Naive thymus-derived CD4-positive, alpha-beta T cell (primary cell): ENCODE data around the gene TMEM45A. TPM values are rescaled to one million over a fixed set of nuclear protein-coding genes. Genes with fewer than 3 reads are reported as not detected.

Source experiments
- ATAC-seq: fragments of 150-1000 bp; cut with Tn5 transposase; 2 replicates; pipeline ENCODE4 v1.10.0; 2021; ENCODE audit warnings: mild to moderate bottlenecking, moderate library complexity
- CTCF ChIA-PET: fragments of 350-600 bp; sonication (Branson Sonifier 250); formaldehyde crosslinking; loops from one replicate; lab custom pipeline; 2021; ENCODE audit warnings: antibody characterized with exemption; lab: Charles Lee
- POLR2A ChIA-PET: fragments of 350-600 bp; sonication (Branson Sonifier 250); formaldehyde crosslinking; loops from one replicate; lab custom pipeline; 2021; ENCODE audit warnings: antibody characterized with exemption, inconsistent platforms; lab: Charles Lee
- DNase-seq, 9 donors: peaks; one replicate each; pipeline versions ENCODE4 v3.0.0 to v3.0.0-alpha.2; 2020 to 2022; ENCODE audit warnings: mixed read lengths in 1 of 9
- H3K27ac ChIP-seq: one replicate; pipeline ENCODE4 v1.7.0; 2013; ENCODE audit warnings: mild to moderate bottlenecking, low read depth, low read length, moderate library complexity
- H3K27me3 ChIP-seq, 2 donors: one replicate each; pipeline ENCODE4 v1.7.0; 2013; ENCODE audit warnings: low read length in 2 of 2, mild to moderate bottlenecking in 2 of 2, moderate library complexity in 2 of 2; ENCODE audit not compliant: control insufficient read depth in 2 of 2, insufficient read depth in 2 of 2
- H3K36me3 ChIP-seq, 3 experiments: 1 replicate in 2 of 3; 2 replicates in 1 of 3; pipeline ENCODE4 v1.7.0; 2013; ENCODE audit warnings: low read length in 3 of 3, mild to moderate bottlenecking in 3 of 3, moderate library complexity in 1 of 3; ENCODE audit not compliant: insufficient read depth in 3 of 3, control insufficient read depth in 2 of 3
- H3K4me1 ChIP-seq, 2 donors: one replicate each; pipeline ENCODE4 v1.7.0; 2013; ENCODE audit warnings: low read length in 2 of 2, mild to moderate bottlenecking in 2 of 2, moderate library complexity in 1 of 2; ENCODE audit not compliant: control insufficient read depth in 2 of 2, insufficient read depth in 2 of 2
- H3K4me3 ChIP-seq: 2 replicates; pipeline ENCODE4 v1.7.0; 2013; ENCODE audit warnings: mild to moderate bottlenecking, low read length
- H3K9me3 ChIP-seq, 3 experiments: 1 replicate in 2 of 3; 2 replicates in 1 of 3; pipeline ENCODE4 v1.7.0; 2013; ENCODE audit warnings: low read length in 3 of 3; ENCODE audit not compliant: control insufficient read depth in 2 of 3
- H3K27ac Mint-ChIP-seq, 9 donors: one replicate each; pipeline ENCODE4 v1.8.0; 2020 to 2022; ENCODE audit warnings: mixed read lengths in 9 of 9, mild to moderate bottlenecking in 8 of 9, moderate library complexity in 5 of 9, inconsistent platforms in 2 of 9
- H3K27me3 Mint-ChIP-seq, 5 donors: one replicate each; pipeline ENCODE4 v1.8.0; 2021 to 2022; ENCODE audit warnings: mixed read lengths in 5 of 5, mild to moderate bottlenecking in 1 of 5
- H3K36me3 Mint-ChIP-seq, 5 donors: one replicate each; pipeline ENCODE4 v1.8.0; 2020 to 2022; ENCODE audit warnings: mixed read lengths in 5 of 5, mild to moderate bottlenecking in 3 of 5, inconsistent platforms in 1 of 5
- H3K4me1 Mint-ChIP-seq, 7 donors: one replicate each; pipeline ENCODE4 v1.8.0; 2020 to 2022; ENCODE audit warnings: mixed read lengths in 7 of 7, mild to moderate bottlenecking in 3 of 7, inconsistent platforms in 1 of 7
- H3K4me3 Mint-ChIP-seq, 10 donors: one replicate each; pipeline ENCODE4 v1.8.0; 2020 to 2022; ENCODE audit warnings: mild to moderate bottlenecking in 10 of 10, mixed read lengths in 10 of 10, moderate library complexity in 6 of 10, inconsistent platforms in 2 of 10
- H3K9me3 Mint-ChIP-seq, 11 donors: one replicate each; pipeline ENCODE4 v1.8.0; 2020 to 2022; ENCODE audit warnings: mixed read lengths in 11 of 11, mild to moderate bottlenecking in 4 of 11, inconsistent platforms in 1 of 11, moderate library complexity in 1 of 11
- intact Hi-C, 2 donors: fragments of 100-400 bp; cut with micrococcal nuclease; formaldehyde crosslinking; loops; one replicate each; pipeline ENCODE4 v1.15.1; 2023
- polyA plus RNA-seq, 2 donors: library from polyadenylated mRNA; unstranded; fragments of 300-500 nt; fragmentation: Illumina TruSeq; gene quantifications; one replicate each; pipeline ENCODE4 v1.2.3, GENCODE V29; 2021
- total RNA-seq, 6 experiments: library from RNA in 5 of 6; stranded (reverse) in 5 of 6; gene quantifications; 1 replicate in 5 of 6; 2 replicates in 1 of 6; pipeline ENCODE4 v1.2.3 and lab custom pipeline; 2021 to 2026

Gene TMEM45A
- total and polyA plus RNA-seq, 7 experiments from 2014 or later, result 0.11 to 0.44 (median 0.21) TPM; not detected in 2

DNA sequence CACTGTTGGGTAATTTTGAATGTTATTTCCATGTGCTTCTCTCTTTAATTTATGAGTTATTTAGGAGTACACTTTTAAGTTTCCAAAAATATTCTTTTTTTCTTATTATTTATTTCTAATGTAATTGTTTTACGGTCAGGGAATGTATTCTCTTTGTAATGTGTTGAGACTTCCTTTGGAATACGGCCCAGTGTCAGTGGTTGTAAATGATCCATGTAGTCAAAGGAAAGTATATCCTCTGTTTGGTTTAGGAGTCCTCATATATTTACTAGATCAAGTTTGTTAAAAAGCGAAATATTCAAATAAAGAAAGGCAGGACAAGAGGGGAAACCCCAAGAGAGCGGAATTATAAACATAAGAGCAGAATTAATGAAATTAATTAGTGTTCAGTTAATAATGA lies 68.0 kb downstream of the TMEM45A start:
- Mint-ChIP-seq H3K27ac (no peak overlapping the region), H3K4me3 (no peak overlapping the region), H3K9me3 (no peaks in the 10 kb centered on the region), H3K36me3 (no peaks in the 10 kb centered on the region), H3K27me3 (peaks cover 0 to 4% (median 0%) of the 10 kb centered on the region in 5 donors), H3K4me1 (peaks cover 0 to 1% (median 0%) of the 10 kb centered on the region in 7 donors)
- Histone ChIP-seq H3K4me3 (no peak overlapping the region), H3K9me3 (no peaks in the 10 kb centered on the region), H3K36me3 (no peaks in the 10 kb centered on the region), H3K4me1 (no peaks in the 10 kb centered on the region), H3K27ac (no peak overlapping the region), H3K27me3 (no peaks in the 10 kb centered on the region)
- DNase-seq (no peak), ATAC-seq (no peak)
- ChIA-PET POLR2A (no interaction called here), CTCF (no interaction called here)
- intact Hi-C loops, result no loop called here

DNA sequence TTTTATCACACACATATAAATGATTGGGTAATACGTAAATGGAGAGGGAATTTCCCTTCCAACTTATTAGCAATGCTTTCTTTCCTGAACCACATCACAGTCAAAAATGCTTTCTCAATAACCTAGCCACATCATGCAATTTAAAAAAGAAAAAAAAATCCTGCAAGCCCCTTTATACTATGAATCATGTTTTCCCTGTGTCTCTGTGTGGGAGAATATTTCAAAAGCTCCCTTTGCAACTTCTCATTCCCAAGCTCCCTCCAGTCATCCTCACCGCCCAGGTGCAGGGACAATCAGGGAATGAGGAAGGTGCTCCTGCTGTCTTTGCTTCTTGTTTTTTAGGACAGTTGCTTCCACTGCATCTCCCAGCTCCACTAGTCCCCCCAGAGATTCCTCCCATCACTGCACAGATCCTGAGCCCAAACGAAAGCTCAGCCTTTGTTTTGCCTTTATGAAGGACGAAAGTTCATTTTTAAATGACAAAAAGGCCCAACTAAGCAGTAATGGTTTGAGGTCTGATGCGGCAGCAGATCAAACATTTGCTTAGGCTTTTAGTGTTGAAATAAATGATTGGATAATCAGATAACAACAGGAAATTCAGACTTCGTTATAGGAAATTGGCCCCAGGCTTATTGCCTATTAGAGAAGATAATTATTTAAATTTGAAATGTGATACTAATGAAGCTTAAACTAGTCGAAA lies 69.2 kb downstream of the TMEM45A start:
- Histone ChIP-seq H3K4me3 (no peak overlapping the region), H3K27me3 (no peaks in the 10 kb centered on the region), H3K36me3 (no peaks in the 10 kb centered on the region), H3K27ac (no peak overlapping the region), H3K9me3 (no peaks in the 10 kb centered on the region), H3K4me1 (no peaks in the 10 kb centered on the region)
- peaks cover 0 to 1% (median 0%) of the 10 kb centered on the region in 7 donors for H3K4me1 Mint-ChIP-seq
- intact Hi-C loops, result no loop called here
- no peaks in the 10 kb centered on the region for H3K36me3 Mint-ChIP-seq
- DNase-seq, result no peak
- peaks cover 0 to 4% (median 0%) of the 10 kb centered on the region in 5 donors for H3K27me3 Mint-ChIP-seq
- no peak for ATAC-seq
- H3K27ac Mint-ChIP-seq, result no peak overlapping the region
- ChIA-PET CTCF (no interaction called here), POLR2A (no interaction called here)
- no peak overlapping the region for H3K4me3 Mint-ChIP-seq
- no peaks in the 10 kb centered on the region for H3K9me3 Mint-ChIP-seq

DNA sequence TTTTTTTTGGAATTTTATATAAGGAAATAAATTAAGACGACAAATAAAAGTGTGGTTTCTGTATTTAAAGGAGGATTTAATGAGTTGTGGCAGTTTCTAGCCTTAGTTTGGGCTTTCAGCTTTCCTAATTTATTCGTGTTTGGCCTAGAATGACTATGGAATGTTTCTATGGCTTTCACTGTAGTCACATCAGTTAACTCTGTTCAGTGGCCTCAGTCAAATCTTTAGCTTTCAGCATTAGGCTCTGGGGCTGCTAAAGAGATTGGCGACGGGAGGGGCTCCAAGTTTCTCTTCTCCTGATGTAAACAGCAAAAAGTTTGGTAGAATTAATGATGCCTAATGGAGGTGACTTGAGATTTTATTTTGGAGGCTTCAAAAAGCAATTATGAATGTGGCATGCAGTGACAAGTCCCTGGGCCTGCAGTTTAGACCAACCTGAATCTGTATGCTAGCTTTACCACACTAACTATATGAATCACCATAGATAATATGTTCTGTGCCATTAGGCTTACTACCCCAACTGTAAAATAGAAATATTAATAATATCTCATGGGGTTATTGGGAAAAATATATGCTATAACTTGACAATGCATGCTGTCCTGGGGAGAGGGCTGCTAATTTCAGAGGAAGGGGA lies 69.9 kb downstream of the TMEM45A start:
- intact Hi-C loops, result no loop called here
- Mint-ChIP-seq H3K27ac (no peak overlapping the region), H3K36me3 (no peaks in the 10 kb centered on the region), H3K4me1 (peaks cover 0 to 1% (median 0%) of the 10 kb centered on the region in 7 donors), H3K27me3 (peaks cover 0 to 4% (median 0%) of the 10 kb centered on the region in 5 donors), H3K9me3 (no peaks in the 10 kb centered on the region), H3K4me3 (no peak overlapping the region)
- DNase-seq (no peak), ATAC-seq (no peak)
- ChIA-PET POLR2A (no interaction called here), CTCF (no interaction called here)
- no peaks in the 10 kb centered on the region for H3K36me3 ChIP-seq
- no peak overlapping the region for H3K27ac ChIP-seq
- H3K4me1 ChIP-seq, result no peaks in the 10 kb centered on the region
- no peaks in the 10 kb centered on the region for H3K9me3 ChIP-seq
- no peaks in the 10 kb centered on the region for H3K27me3 ChIP-seq
- H3K4me3 ChIP-seq, result no peak overlapping the region

DNA sequence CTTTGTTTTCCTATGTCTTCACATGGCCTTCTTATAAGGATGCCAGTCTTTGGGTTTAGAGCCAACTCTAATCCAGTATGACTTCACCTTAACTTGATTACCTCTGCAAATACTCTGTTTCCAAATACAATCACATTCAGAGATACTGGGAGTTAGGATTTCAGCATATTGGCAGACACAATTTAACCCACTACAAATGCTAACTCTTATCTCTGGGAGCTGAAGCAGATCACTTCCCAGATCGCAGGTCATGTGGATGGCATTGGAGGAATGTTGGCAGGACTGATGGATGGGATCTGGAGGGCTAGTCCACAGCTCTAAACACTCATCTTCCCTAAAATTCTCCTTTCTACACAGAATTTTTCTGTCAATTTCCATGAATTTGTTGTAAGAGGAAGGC lies 70.8 kb downstream of the TMEM45A start:
- no peaks in the 10 kb centered on the region for H3K36me3 Mint-ChIP-seq
- POLR2A ChIA-PET, result no interaction called here
- no peaks in the 10 kb centered on the region for H3K9me3 ChIP-seq
- DNase-seq, result no peak
- H3K4me3 ChIP-seq, result no peak overlapping the region
- no peak overlapping the region for H3K27ac Mint-ChIP-seq
- intact Hi-C loops, result no loop called here
- H3K9me3 Mint-ChIP-seq, result no peaks in the 10 kb centered on the region
- no peaks in the 10 kb centered on the region for H3K4me1 ChIP-seq
- H3K36me3 ChIP-seq, result no peaks in the 10 kb centered on the region
- peaks cover 0 to 1% (median 0%) of the 10 kb centered on the region in 7 donors for H3K4me1 Mint-ChIP-seq
- H3K27ac ChIP-seq, result no peak overlapping the region
- CTCF ChIA-PET, result no interaction called here
- no peak overlapping the region for H3K4me3 Mint-ChIP-seq
- ATAC-seq, result no peak
- H3K27me3 ChIP-seq, result no peaks in the 10 kb centered on the region
- H3K27me3 Mint-ChIP-seq, result no peaks in the 10 kb centered on the region

DNA sequence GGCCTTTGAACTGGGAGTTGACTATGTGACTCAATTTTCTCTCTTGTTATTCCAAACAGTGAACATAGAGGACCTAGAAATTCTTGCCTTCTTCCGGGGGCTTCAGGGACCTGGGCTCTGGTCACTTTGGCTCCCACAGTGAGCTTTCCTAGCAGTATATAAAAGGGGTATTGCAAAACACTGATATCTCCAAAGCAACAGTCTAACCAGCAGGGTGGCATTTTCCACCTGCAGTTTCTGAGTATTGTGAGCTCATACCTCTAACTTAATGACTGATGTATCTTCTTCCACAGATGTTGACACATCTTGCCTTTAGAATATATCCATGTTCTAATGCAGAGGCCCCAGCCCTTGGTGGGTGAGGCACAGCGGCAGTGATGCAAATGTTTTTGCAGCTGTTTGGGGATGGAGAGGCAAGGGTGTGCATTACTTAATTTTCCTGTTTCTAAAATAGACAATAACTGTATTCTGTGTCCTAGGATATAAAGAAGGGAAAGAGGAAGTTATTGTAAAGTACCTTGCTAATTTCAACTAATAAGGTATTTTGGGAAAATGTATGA lies 71.3 kb downstream of the TMEM45A start:
- Mint-ChIP-seq H3K9me3 (no peaks in the 10 kb centered on the region), H3K4me1 (peaks cover 0 to 1% (median 0%) of the 10 kb centered on the region in 7 donors), H3K27me3 (no peaks in the 10 kb centered on the region), H3K36me3 (no peaks in the 10 kb centered on the region), H3K27ac (no peak overlapping the region), H3K4me3 (no peak overlapping the region)
- Histone ChIP-seq H3K27ac (no peak overlapping the region), H3K36me3 (no peaks in the 10 kb centered on the region), H3K9me3 (no peaks in the 10 kb centered on the region), H3K27me3 (no peaks in the 10 kb centered on the region), H3K4me3 (no peak overlapping the region), H3K4me1 (no peaks in the 10 kb centered on the region)
- CTCF ChIA-PET, result no interaction called here
- POLR2A ChIA-PET, result no interaction called here
- ATAC-seq (no peak), DNase-seq (no peak)
- intact Hi-C loops, result no loop called here

DNA sequence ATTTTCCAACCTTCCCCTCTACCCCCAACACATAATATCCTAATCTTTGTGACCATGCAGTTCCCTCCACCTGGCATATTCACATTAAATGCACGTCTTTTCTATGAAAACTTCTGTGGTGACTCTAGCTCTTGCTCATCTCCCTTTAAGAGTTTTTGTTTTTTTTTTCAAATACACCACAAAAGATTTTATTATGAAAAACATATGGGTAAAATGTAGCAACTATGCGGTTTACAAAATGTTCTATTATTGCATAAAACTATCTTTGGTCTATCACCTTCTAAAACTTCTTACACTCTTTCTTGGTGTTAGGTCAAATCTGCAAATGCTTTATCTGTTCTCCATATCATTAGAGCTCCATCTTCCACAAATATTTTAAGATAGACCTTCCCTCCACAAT lies 78.4 kb downstream of the TMEM45A start:
- H3K27ac Mint-ChIP-seq, result no peak overlapping the region
- no peaks in the 10 kb centered on the region for H3K9me3 ChIP-seq
- H3K36me3 ChIP-seq, result no peaks in the 10 kb centered on the region
- no peak overlapping the region for H3K27ac ChIP-seq
- CTCF ChIA-PET, result no interaction called here
- intact Hi-C loops, result no loop called here
- no peaks in the 10 kb centered on the region for H3K4me1 Mint-ChIP-seq
- ATAC-seq (no peak), DNase-seq (no peak)
- H3K36me3 Mint-ChIP-seq, result peaks cover 0 to 4% (median 0%) of the 10 kb centered on the region in 5 donors
- POLR2A ChIA-PET, result no interaction called here
- no peak overlapping the region for H3K4me3 ChIP-seq
- no peaks in the 10 kb centered on the region for H3K4me1 ChIP-seq
- no peaks in the 10 kb centered on the region for H3K9me3 Mint-ChIP-seq
- H3K4me3 Mint-ChIP-seq, result no peak overlapping the region
- H3K27me3 ChIP-seq, result no peaks in the 10 kb centered on the region
- peaks cover 0 to 12% (median 3%) of the 10 kb centered on the region in 5 donors for H3K27me3 Mint-ChIP-seq
